ENCODE results near the gene KCNJ6. TPM values are rescaled to one million over a fixed set of nuclear protein-coding genes. Genes with fewer than 3 reads are reported as not detected.
"Not testable (repeated sequence)": the region's sequence is repeated elsewhere in the genome, so short reads cannot be mapped to it uniquely, and the experiment has no call there.

Gene KCNJ6
- total RNA-seq, 1 donor from 2014 or later: 0.64 TPM

GRCh38 chr21:37593740-37594471 is 322.4 kb downstream of the KCNJ6 start:
- no peaks in the 10 kb centered on the region for H3K4me1 ChIP-seq
- intact Hi-C loops (cut with DNase I): no loop called here
- no peak for DNase-seq (ENCODE audit: low spot score in 2 of 2)
- H3K27ac ChIP-seq: no peak overlapping the region
- no peaks in the 10 kb centered on the region for H3K36me3 ChIP-seq
- no peak overlapping the region for H3K4me3 ChIP-seq
- no peaks in the 10 kb centered on the region for H3K9me3 ChIP-seq
- H3K27me3 ChIP-seq: no peaks in the 10 kb centered on the region
- no peak for TF ChIP-seq CTCF (IDR thresholded peaks at IDR 0.05)

- no peak for DNase-seq (ENCODE audit: low spot score in 2 of 2)
- H3K9me3 ChIP-seq: no peaks in the 10 kb centered on the region
- no peak for TF ChIP-seq CTCF (IDR thresholded peaks at IDR 0.05)
- no peak overlapping the region for H3K4me3 ChIP-seq
- no peaks in the 10 kb centered on the region for H3K36me3 ChIP-seq
- H3K4me1 ChIP-seq: no peaks in the 10 kb centered on the region
- H3K27me3 ChIP-seq: no peaks in the 10 kb centered on the region
- H3K27ac ChIP-seq: no peak overlapping the region
- intact Hi-C loops (cut with DNase I): no loop called here
Observed at GRCh38 chr21:37593015-37593414, 323.2 kb downstream of the KCNJ6 start.

- H3K27ac ChIP-seq: no peak overlapping the region
- TF ChIP-seq CTCF (IDR thresholded peaks at IDR 0.05): no peak
- no peaks in the 10 kb centered on the region for H3K9me3 ChIP-seq
- H3K27me3 ChIP-seq: no peaks in the 10 kb centered on the region
- no peaks in the 10 kb centered on the region for H3K4me1 ChIP-seq
- DNase-seq (ENCODE audit: low spot score in 2 of 2): no peak
- intact Hi-C loops (cut with DNase I): no loop called here
- H3K4me3 ChIP-seq: no peak overlapping the region
- H3K36me3 ChIP-seq: no peaks in the 10 kb centered on the region
Observed at GRCh38 chr21:37592496-37592895, 323.8 kb downstream of the KCNJ6 start.

- intact Hi-C loops (cut with DNase I); H3K4me1 ChIP-seq; H3K27me3 ChIP-seq; DNase-seq (ENCODE audit: low spot score in 2 of 2); H3K36me3 ChIP-seq; H3K9me3 ChIP-seq; H3K4me3 ChIP-seq; H3K27ac ChIP-seq: not testable (repeated sequence)
Observed at GRCh38 chr21:37591994-37592393, 324.3 kb downstream of the KCNJ6 start.

- H3K4me1 ChIP-seq; H3K36me3 ChIP-seq; H3K27me3 ChIP-seq; DNase-seq (ENCODE audit: low spot score in 2 of 2); H3K27ac ChIP-seq; intact Hi-C loops (cut with DNase I); H3K9me3 ChIP-seq; H3K4me3 ChIP-seq: not testable (repeated sequence)
Observed at GRCh38 chr21:37590836-37591235, 325.4 kb downstream of the KCNJ6 start.

GRCh38 chr21:37588644-37589043 is 327.6 kb downstream of the KCNJ6 start:
- intact Hi-C loops (cut with DNase I): not testable (repeated sequence)

GRCh38 chr21:37587635-37588177 is 328.6 kb downstream of the KCNJ6 start:
- Histone ChIP-seq H3K4me3 (no peak overlapping the region), H3K27me3 (no peaks in the 10 kb centered on the region), H3K4me1 (no peaks in the 10 kb centered on the region), H3K27ac (no peak overlapping the region), H3K9me3 (no peaks in the 10 kb centered on the region), H3K36me3 (no peaks in the 10 kb centered on the region)
- no peak for TF ChIP-seq CTCF (IDR thresholded peaks at IDR 0.05)
- no peak for DNase-seq (ENCODE audit: low spot score in 2 of 2)
- intact Hi-C loops (cut with DNase I): no loop called here

More at GRCh38 chr21:37588644-37589043, 327.6 kb downstream of the KCNJ6 start:
- not testable (repeated sequence) for H3K4me1 ChIP-seq; H3K36me3 ChIP-seq; H3K4me3 ChIP-seq; H3K9me3 ChIP-seq; H3K27ac ChIP-seq; H3K27me3 ChIP-seq; DNase-seq (ENCODE audit: low spot score in 2 of 2)

All from ascending aorta (tissue), 2 donors.